GM23338 (cell line): ENCODE results near the gene BCORL1. TPM values are rescaled to one million over a fixed set of nuclear protein-coding genes. Genes with fewer than 3 reads are reported as not detected.

ENCODE experiments used
- ATAC-seq: fragments of 200-7000 bp; cut with Tn5 transposase; 3 replicates; pipeline ENCODE4 v1.9.1; 2020
- DNase-seq: peaks from one replicate; pipeline ENCODE4 v3.0.0-alpha.2; 2015; ENCODE audit warnings: low spot score
- H2AFZ ChIP-seq: fragments of 200-600 bp; sonication (generic); 2 replicates; pipeline ENCODE4 v1.8.0; 2016; ENCODE audit warnings: antibody characterized with exemption, mild to moderate bottlenecking, moderate library complexity
- H3F3A ChIP-seq: fragments of 200-600 bp; sonication (generic); replicated peaks from 2 replicates; pipeline ENCODE4 v1.8.0; 2017; ENCODE audit warnings: antibody characterized with exemption, mixed run types, low read depth
- H3K27ac ChIP-seq: fragments of 200-600 bp; sonication (generic); 2 replicates; pipeline ENCODE4 v1.6.1; 2016; ENCODE audit warnings: low read depth
- H3K27me3 ChIP-seq: fragments of 200-600 bp; sonication (generic); 2 replicates; pipeline ENCODE4 v1.8.0; 2016; ENCODE audit warnings: mild to moderate bottlenecking, mixed run types, moderate library complexity; ENCODE audit not compliant: insufficient read depth
- H3K36me3 ChIP-seq: fragments of 200-600 bp; sonication (generic); 2 replicates; pipeline ENCODE4 v1.8.0; 2016; ENCODE audit warnings: mild to moderate bottlenecking; ENCODE audit not compliant: insufficient read depth
- H3K4me1 ChIP-seq: fragments of 200-600 bp; sonication (generic); 2 replicates; pipeline ENCODE4 v1.8.0; 2016; ENCODE audit warnings: mild to moderate bottlenecking, moderate library complexity; ENCODE audit not compliant: insufficient read depth
- H3K4me2 ChIP-seq: fragments of 200-600 bp; sonication (generic); 2 replicates; pipeline ENCODE4 v1.7.1; 2017; ENCODE audit warnings: mixed run types
- H3K4me3 ChIP-seq: fragments of 200-600 bp; sonication (generic); 2 replicates; pipeline ENCODE4 v1.6.1; 2016; ENCODE audit warnings: mixed run types
- H3K79me2 ChIP-seq: fragments of 200-600 bp; sonication (generic); replicated peaks from 2 replicates; pipeline ENCODE4 v1.8.0; 2017; ENCODE audit warnings: mild to moderate bottlenecking; ENCODE audit not compliant: insufficient read depth
- H3K9me2 ChIP-seq: fragments of 200-600 bp; sonication (generic); 2 replicates; pipeline ENCODE4 v1.8.0; 2017; ENCODE audit not compliant: insufficient read depth
- H4K20me1 ChIP-seq: fragments of 200-600 bp; sonication (generic); replicated peaks from 2 replicates; pipeline ENCODE4 v1.8.0; 2017; ENCODE audit warnings: mild to moderate bottlenecking; ENCODE audit not compliant: insufficient read depth
- H3K27ac Mint-ChIP-seq: 2 replicates; pipeline ENCODE4 v1.8.0; 2020; ENCODE audit warnings: inconsistent platforms, mild to moderate bottlenecking, moderate library complexity, mixed read lengths
- H3K27me3 Mint-ChIP-seq: 3 replicates; pipeline ENCODE4 v1.8.0; 2022; ENCODE audit warnings: low read depth, mild to moderate bottlenecking, moderate library complexity, mixed read lengths, inconsistent platforms; ENCODE audit not compliant: insufficient read depth, poor library complexity
- H3K36me3 Mint-ChIP-seq: 3 replicates; pipeline ENCODE4 v1.8.0; 2021; ENCODE audit warnings: low read depth, mild to moderate bottlenecking, inconsistent platforms, moderate library complexity, mixed read lengths
- H3K4me1 Mint-ChIP-seq: 3 replicates; pipeline ENCODE4 v1.8.0; 2020; ENCODE audit warnings: mild to moderate bottlenecking, inconsistent platforms, mixed read lengths
- H3K4me3 Mint-ChIP-seq: 3 replicates; pipeline ENCODE4 v1.8.0; 2021; ENCODE audit warnings: moderate library complexity, mild to moderate bottlenecking, inconsistent platforms, mixed read lengths
- H3K9me3 Mint-ChIP-seq: 3 replicates; pipeline ENCODE4 v1.8.0; 2020; ENCODE audit warnings: moderate library complexity, mild to moderate bottlenecking, inconsistent platforms, mixed read lengths
- EZH2 ChIP-seq: fragments of 200-600 bp; sonication (generic); IDR thresholded peaks from one replicate; pipeline ENCODE4 v1.8.0; 2017; ENCODE audit warnings: antibody characterized with exemption, mild to moderate bottlenecking, low read depth; ENCODE audit not compliant: unreplicated experiment
- JUNB ChIP-seq: IDR thresholded peaks from one replicate; pipeline ENCODE4 v1.6.1; 2016; ENCODE audit warnings: antibody characterized with exemption; ENCODE audit not compliant: unreplicated experiment
- NANOG ChIP-seq: IDR thresholded peaks from 2 replicates; pipeline ENCODE4 v1.6.1; 2016; ENCODE audit warnings: antibody characterized with exemption, borderline replicate concordance
- POLR2AphosphoS5 ChIP-seq: IDR thresholded peaks from 2 replicates; pipeline ENCODE4 v1.6.1; 2016; ENCODE audit warnings: antibody characterized with exemption, low read depth
- STAT1 ChIP-seq: IDR thresholded peaks from one replicate; pipeline ENCODE4 v1.6.1; 2016; ENCODE audit warnings: antibody characterized with exemption; ENCODE audit not compliant: unreplicated experiment
- ZNF114 ChIP-seq: fragments of 250-450 bp; sonication (Bioruptor Pico); IDR thresholded peaks from 2 replicates; pipeline ENCODE4 v1.5.0; 2020; ENCODE audit warnings: mild to moderate bottlenecking, moderate library complexity
- ZNF331 ChIP-seq: fragments of 250-450 bp; sonication (Bioruptor Pico); IDR thresholded peaks from 2 replicates; pipeline ENCODE4 v1.5.0; 2020; ENCODE audit warnings: low read depth, mild to moderate bottlenecking, moderate library complexity
- polyA plus RNA-seq: library from polyadenylated mRNA; unstranded; fragments of >200 nt; fragmentation: Nextera tagmentation; extraction: Ambion mirVana; gene quantifications from 2 replicates; pipeline ENCODE4 v1.2.1, GENCODE V29; 2016
- total RNA-seq: library from RNA; depleted of rRNA; stranded (reverse); fragments of >200 nt; shearing (Covaris generic); gene quantifications from 2 replicates; pipeline ENCODE4 v1.2.3, GENCODE V29; 2014
- TF ChIP-seq, protein P1 (sequence below), 2 experiments: fragments of 200-600 bp in 1 of 2; sonication (generic) in 1 of 2; conservative IDR thresholded peaks; 2 replicates each; pipeline versions ENCODE4 v1.5.1 to v1.6.1; 2016 to 2017; ENCODE audit warnings: antibody characterized with exemption in 2 of 2, low read depth in 2 of 2, mild to moderate bottlenecking in 2 of 2, moderate library complexity in 1 of 2
- TF ChIP-seq, protein P2 (sequence below): IDR thresholded peaks from one replicate; pipeline ENCODE4 v1.6.1; 2018; ENCODE audit warnings: antibody characterized with exemption; ENCODE audit not compliant: unreplicated experiment
- TF ChIP-seq, protein P3 (sequence below): IDR thresholded peaks from 2 replicates; pipeline ENCODE4 v1.6.1; 2016; ENCODE audit warnings: antibody characterized with exemption
- TF ChIP-seq, protein P4 (sequence below): fragments of 250-450 bp; sonication (Bioruptor Pico); IDR thresholded peaks from 2 replicates; pipeline ENCODE4 v1.5.0; 2020; ENCODE audit warnings: mild to moderate bottlenecking, moderate library complexity

The BCORL1 gene
- total and polyA plus RNA-seq, 2 experiments from 2014 or later, result 2.6 to 2.7 TPM

DNA sequence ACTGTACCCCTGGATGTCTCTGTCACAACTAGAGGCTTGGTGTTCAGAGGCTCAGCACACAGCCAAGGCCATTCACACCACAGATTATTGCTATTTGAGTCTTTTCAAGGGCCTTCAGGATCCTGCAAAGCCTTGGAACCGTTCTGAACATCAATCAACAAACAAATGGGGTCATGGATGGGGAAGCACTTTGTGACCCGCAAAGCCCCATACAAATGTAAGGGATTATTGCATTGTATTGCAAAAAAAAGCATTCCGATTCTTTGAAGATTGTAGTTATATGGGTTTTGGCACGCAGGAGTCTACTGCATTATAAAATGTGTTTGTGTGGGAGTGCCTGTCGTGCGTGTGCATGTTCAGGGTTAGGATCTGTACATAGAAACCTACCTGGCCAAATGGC, 17.3 kb upstream of the BCORL1 start (continued):
- TF ChIP-seq, protein P1, sequence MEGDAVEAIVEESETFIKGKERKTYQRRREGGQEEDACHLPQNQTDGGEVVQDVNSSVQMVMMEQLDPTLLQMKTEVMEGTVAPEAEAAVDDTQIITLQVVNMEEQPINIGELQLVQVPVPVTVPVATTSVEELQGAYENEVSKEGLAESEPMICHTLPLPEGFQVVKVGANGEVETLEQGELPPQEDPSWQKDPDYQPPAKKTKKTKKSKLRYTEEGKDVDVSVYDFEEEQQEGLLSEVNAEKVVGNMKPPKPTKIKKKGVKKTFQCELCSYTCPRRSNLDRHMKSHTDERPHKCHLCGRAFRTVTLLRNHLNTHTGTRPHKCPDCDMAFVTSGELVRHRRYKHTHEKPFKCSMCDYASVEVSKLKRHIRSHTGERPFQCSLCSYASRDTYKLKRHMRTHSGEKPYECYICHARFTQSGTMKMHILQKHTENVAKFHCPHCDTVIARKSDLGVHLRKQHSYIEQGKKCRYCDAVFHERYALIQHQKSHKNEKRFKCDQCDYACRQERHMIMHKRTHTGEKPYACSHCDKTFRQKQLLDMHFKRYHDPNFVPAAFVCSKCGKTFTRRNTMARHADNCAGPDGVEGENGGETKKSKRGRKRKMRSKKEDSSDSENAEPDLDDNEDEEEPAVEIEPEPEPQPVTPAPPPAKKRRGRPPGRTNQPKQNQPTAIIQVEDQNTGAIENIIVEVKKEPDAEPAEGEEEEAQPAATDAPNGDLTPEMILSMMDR (conservative IDR thresholded peaks at IDR 0.05; ENCODE audit: low read depth in 2 of 2), result no peak
- TF ChIP-seq, protein P2, sequence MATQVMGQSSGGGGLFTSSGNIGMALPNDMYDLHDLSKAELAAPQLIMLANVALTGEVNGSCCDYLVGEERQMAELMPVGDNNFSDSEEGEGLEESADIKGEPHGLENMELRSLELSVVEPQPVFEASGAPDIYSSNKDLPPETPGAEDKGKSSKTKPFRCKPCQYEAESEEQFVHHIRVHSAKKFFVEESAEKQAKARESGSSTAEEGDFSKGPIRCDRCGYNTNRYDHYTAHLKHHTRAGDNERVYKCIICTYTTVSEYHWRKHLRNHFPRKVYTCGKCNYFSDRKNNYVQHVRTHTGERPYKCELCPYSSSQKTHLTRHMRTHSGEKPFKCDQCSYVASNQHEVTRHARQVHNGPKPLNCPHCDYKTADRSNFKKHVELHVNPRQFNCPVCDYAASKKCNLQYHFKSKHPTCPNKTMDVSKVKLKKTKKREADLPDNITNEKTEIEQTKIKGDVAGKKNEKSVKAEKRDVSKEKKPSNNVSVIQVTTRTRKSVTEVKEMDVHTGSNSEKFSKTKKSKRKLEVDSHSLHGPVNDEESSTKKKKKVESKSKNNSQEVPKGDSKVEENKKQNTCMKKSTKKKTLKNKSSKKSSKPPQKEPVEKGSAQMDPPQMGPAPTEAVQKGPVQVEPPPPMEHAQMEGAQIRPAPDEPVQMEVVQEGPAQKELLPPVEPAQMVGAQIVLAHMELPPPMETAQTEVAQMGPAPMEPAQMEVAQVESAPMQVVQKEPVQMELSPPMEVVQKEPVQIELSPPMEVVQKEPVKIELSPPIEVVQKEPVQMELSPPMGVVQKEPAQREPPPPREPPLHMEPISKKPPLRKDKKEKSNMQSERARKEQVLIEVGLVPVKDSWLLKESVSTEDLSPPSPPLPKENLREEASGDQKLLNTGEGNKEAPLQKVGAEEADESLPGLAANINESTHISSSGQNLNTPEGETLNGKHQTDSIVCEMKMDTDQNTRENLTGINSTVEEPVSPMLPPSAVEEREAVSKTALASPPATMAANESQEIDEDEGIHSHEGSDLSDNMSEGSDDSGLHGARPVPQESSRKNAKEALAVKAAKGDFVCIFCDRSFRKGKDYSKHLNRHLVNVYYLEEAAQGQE, result no peak
- TF ChIP-seq STAT1, result no peak
- TF ChIP-seq, protein P3, sequence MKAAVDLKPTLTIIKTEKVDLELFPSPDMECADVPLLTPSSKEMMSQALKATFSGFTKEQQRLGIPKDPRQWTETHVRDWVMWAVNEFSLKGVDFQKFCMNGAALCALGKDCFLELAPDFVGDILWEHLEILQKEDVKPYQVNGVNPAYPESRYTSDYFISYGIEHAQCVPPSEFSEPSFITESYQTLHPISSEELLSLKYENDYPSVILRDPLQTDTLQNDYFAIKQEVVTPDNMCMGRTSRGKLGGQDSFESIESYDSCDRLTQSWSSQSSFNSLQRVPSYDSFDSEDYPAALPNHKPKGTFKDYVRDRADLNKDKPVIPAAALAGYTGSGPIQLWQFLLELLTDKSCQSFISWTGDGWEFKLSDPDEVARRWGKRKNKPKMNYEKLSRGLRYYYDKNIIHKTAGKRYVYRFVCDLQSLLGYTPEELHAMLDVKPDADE, result no peak
- no peak for TF ChIP-seq ZNF114
- no peak for TF ChIP-seq NANOG
- no peak for TF ChIP-seq POLR2AphosphoS5

DNA sequence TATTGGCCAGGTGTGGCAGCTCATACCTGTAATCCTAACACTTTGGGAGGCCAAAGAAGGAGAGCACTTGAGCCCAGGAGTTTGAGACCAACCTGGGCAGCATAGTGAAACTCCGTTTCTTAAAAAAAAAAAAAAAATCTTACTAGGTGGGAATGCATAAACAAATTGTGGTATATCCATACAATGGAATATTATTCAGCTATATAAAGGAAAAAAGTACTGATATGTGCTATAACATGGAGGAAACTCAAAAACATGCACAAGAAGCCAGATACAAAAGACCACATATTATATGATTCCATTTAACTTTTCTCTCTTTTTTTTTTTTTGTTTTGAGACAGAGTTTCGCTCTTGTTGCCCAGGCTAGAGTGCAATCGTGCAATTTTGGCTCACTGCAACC, 13.5 kb upstream of the BCORL1 start:
- no peak overlapping the region for H3K4me3 ChIP-seq
- no peaks in the 10 kb centered on the region for H3K36me3 ChIP-seq
- no peak for TF ChIP-seq JUNB
- no peak for TF ChIP-seq ZNF331 (CRISPR knock-in tag)
- TF ChIP-seq POLR2AphosphoS5, result no peak
- TF ChIP-seq, protein P4, sequence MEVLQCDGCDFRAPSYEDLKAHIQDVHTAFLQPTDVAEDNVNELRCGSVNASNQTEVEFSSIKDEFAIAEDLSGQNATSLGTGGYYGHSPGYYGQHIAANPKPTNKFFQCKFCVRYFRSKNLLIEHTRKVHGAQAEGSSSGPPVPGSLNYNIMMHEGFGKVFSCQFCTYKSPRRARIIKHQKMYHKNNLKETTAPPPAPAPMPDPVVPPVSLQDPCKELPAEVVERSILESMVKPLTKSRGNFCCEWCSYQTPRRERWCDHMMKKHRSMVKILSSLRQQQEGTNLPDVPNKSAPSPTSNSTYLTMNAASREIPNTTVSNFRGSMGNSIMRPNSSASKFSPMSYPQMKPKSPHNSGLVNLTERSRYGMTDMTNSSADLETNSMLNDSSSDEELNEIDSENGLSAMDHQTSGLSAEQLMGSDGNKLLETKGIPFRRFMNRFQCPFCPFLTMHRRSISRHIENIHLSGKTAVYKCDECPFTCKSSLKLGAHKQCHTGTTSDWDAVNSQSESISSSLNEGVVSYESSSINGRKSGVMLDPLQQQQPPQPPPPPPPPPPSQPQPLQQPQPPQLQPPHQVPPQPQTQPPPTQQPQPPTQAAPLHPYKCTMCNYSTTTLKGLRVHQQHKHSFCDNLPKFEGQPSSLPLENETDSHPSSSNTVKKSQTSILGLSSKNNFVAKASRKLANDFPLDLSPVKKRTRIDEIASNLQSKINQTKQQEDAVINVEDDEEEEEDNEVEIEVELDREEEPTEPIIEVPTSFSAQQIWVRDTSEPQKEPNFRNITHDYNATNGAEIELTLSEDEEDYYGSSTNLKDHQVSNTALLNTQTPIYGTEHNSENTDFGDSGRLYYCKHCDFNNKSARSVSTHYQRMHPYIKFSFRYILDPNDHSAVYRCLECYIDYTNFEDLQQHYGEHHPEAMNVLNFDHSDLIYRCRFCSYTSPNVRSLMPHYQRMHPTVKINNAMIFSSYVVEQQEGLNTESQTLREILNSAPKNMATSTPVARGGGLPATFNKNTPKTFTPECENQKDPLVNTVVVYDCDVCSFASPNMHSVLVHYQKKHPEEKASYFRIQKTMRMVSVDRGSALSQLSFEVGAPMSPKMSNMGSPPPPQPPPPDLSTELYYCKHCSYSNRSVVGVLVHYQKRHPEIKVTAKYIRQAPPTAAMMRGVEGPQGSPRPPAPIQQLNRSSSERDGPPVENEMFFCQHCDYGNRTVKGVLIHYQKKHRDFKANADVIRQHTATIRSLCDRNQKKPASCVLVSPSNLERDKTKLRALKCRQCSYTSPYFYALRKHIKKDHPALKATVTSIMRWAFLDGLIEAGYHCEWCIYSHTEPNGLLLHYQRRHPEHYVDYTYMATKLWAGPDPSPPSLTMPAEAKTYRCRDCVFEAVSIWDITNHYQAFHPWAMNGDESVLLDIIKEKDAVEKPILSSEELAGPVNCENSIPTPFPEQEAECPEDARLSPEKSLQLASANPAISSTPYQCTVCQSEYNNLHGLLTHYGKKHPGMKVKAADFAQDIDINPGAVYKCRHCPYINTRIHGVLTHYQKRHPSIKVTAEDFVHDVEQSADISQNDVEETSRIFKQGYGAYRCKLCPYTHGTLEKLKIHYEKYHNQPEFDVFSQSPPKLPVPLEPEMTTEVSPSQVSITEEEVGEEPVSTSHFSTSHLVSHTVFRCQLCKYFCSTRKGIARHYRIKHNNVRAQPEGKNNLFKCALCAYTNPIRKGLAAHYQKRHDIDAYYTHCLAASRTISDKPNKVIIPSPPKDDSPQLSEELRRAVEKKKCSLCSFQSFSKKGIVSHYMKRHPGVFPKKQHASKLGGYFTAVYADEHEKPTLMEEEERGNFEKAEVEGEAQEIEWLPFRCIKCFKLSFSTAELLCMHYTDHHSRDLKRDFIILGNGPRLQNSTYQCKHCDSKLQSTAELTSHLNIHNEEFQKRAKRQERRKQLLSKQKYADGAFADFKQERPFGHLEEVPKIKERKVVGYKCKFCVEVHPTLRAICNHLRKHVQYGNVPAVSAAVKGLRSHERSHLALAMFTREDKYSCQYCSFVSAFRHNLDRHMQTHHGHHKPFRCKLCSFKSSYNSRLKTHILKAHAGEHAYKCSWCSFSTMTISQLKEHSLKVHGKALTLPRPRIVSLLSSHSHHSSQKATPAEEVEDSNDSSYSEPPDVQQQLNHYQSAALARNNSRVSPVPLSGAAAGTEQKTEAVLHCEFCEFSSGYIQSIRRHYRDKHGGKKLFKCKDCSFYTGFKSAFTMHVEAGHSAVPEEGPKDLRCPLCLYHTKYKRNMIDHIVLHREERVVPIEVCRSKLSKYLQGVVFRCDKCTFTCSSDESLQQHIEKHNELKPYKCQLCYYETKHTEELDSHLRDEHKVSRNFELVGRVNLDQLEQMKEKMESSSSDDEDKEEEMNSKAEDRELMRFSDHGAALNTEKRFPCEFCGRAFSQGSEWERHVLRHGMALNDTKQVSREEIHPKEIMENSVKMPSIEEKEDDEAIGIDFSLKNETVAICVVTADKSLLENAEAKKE (CRISPR knock-in tag), result no peak
- TF ChIP-seq, protein P1 (conservative IDR thresholded peaks at IDR 0.05; ENCODE audit: low read depth in 2 of 2), result no peak
- TF ChIP-seq EZH2, result no peak
- peaks cover 5% of the 10 kb centered on the region for H3K27me3 Mint-ChIP-seq
- no peak overlapping the region for H3K4me2 ChIP-seq
- no peaks in the 10 kb centered on the region for H3K9me3 Mint-ChIP-seq
- H2AFZ ChIP-seq, result no peak overlapping the region
- H3K27me3 ChIP-seq, result peaks cover 9% of the 10 kb centered on the region; the same call in 1 of the 2 replicates
- H3K4me3 Mint-ChIP-seq, result no peak overlapping the region
- no peak overlapping the region for H3K27ac Mint-ChIP-seq
- no peaks in the 10 kb centered on the region for H3K4me1 ChIP-seq
- H3K4me1 Mint-ChIP-seq, result peaks cover 5% of the 10 kb centered on the region; the same call in 1 of the 3 replicates
- no peaks in the 10 kb centered on the region for H3F3A ChIP-seq
- no peak overlapping the region for H3K27ac ChIP-seq
- H4K20me1 ChIP-seq, result no peaks in the 10 kb centered on the region
- ATAC-seq (no peak), DNase-seq (no peak)
- H3K79me2 ChIP-seq, result no peaks in the 10 kb centered on the region
- no peaks in the 10 kb centered on the region for H3K9me2 ChIP-seq
- H3K36me3 Mint-ChIP-seq, result no peaks in the 10 kb centered on the region
